Hepatocyte (in vitro differentiated cells): Measurements from ENCODE around the gene HOXB7. TPM values are rescaled to one million over a fixed set of nuclear protein-coding genes. Genes with fewer than 3 reads are reported as not detected.

ENCODE experiments used
- DNase-seq: peaks from one replicate; pipeline ENCODE4 v3.0.0-alpha.2; 2016; ENCODE audit warnings: low spot score
- H2AFZ ChIP-seq: fragments of 200-600 bp; sonication (generic); 2 replicates; pipeline ENCODE4 v1.6.0; 2016; ENCODE audit warnings: antibody characterized with exemption, mild to moderate bottlenecking
- H3K27ac ChIP-seq: fragments of 200-600 bp; sonication (generic); 2 replicates; pipeline ENCODE4 v1.5.1; 2016; ENCODE audit warnings: mild to moderate bottlenecking
- H3K27me3 ChIP-seq: fragments of 200-600 bp; sonication (generic); 2 replicates; pipeline ENCODE4 v1.6.1; 2016
- H3K36me3 ChIP-seq: fragments of 200-600 bp; sonication (generic); replicated peaks from 2 replicates; pipeline ENCODE4 v1.5.1; 2016; ENCODE audit warnings: low read depth; ENCODE audit not compliant: insufficient read depth
- H3K4me1 ChIP-seq: fragments of 200-600 bp; sonication (generic); 2 replicates; pipeline ENCODE4 v1.5.1; 2016; ENCODE audit warnings: mild to moderate bottlenecking, moderate library complexity; ENCODE audit not compliant: insufficient read depth
- H3K4me2 ChIP-seq: fragments of 200-600 bp; sonication (generic); 2 replicates; pipeline ENCODE4 v1.6.0; 2016
- H3K4me3 ChIP-seq: fragments of 200-600 bp; sonication (generic); 2 replicates; pipeline ENCODE4 v1.5.1; 2016; ENCODE audit warnings: mild to moderate bottlenecking
- H3K79me2 ChIP-seq: fragments of 200-600 bp; sonication (generic); 2 replicates; pipeline ENCODE4 v1.6.0; 2017; ENCODE audit warnings: mild to moderate bottlenecking
- H3K9me2 ChIP-seq: fragments of 200-600 bp; sonication (generic); replicated peaks from 2 replicates; pipeline ENCODE4 v1.6.0; 2017; ENCODE audit warnings: mild to moderate bottlenecking; ENCODE audit not compliant: insufficient read depth
- H3K9me3 ChIP-seq: fragments of 200-600 bp; sonication (generic); 2 replicates; pipeline ENCODE4 v1.5.1; 2016; ENCODE audit warnings: low read depth, mild to moderate bottlenecking
- H4K20me1 ChIP-seq: fragments of 200-600 bp; sonication (generic); 2 replicates; pipeline ENCODE4 v1.6.0; 2016; ENCODE audit warnings: mild to moderate bottlenecking; ENCODE audit not compliant: insufficient read depth, poor library complexity, severe bottlenecking
- EZH2 ChIP-seq: fragments of 200-600 bp; sonication (generic); IDR thresholded peaks from 2 replicates; pipeline ENCODE4 v1.6.1; 2016; ENCODE audit warnings: antibody characterized with exemption, mild to moderate bottlenecking, borderline replicate concordance
- EZH2phosphoT487 ChIP-seq: fragments of 200-600 bp; sonication (generic); IDR thresholded peaks from one replicate; pipeline ENCODE4 v1.6.1; 2018; ENCODE audit warnings: antibody characterized with exemption, mild to moderate bottlenecking, low read depth, moderate library complexity; ENCODE audit not compliant: unreplicated experiment, severe bottlenecking
- WGBS: methylation state at CpG from one replicate; pipeline ENCODE4 v1.1.6; 2016; ENCODE audit warnings: low lambda C conversion rate; ENCODE audit errors: missing lambda C conversion rate; 5-methylcytosine and 5-hydroxymethylcytosine counted together
- polyA plus RNA-seq: library from polyadenylated mRNA; unstranded; fragments of >200 nt; fragmentation: Nextera tagmentation; extraction: Ambion mirVana; gene quantifications from 2 replicates; pipeline ENCODE4 v1.2.1, GENCODE V29; 2016
- total RNA-seq: library from RNA; depleted of rRNA; stranded (reverse); fragments of >200 nt; gene quantifications from 2 replicates; pipeline ENCODE4 v1.2.3, GENCODE V29; 2014
- TF ChIP-seq, protein P1 (sequence below): fragments of 200-600 bp; sonication (generic); IDR thresholded peaks from 2 replicates; pipeline ENCODE4 v1.5.1; 2016; ENCODE audit warnings: antibody characterized with exemption, mild to moderate bottlenecking; ENCODE audit not compliant: poor library complexity

HOXB7 gene
- total and polyA plus RNA-seq, 2 experiments from 2014 or later = 4.1 to 13.7 TPM

DNA sequence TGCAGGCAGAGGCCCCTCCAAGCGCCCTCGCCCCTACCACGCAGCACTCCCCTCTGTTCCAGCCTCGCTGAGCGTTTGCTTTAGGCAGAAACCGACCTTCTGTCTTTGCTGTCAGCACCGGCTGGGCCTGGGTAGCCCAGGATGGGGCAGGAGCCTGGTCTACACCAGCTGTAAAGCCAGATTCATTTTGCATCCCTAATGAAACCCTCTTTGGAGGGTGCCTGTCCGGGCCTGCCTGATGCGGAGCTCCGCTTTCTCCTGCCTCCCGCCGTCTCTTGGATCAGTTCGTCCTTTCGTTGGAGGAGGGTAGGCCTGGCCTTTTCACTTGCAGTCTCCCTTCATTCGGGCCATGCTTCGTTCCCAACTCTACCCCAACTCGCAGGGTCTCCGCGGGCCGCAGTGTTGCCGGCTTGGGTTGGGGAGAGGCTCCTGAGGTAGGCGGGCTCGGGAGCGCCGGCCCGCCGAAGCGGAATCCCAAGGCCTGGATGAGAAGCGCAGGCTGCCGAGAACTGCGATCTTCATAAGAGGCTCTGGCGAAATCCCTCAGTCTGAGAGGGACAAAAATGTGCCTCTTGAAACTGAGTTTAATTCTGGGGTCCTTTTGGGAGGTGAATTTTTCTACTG, 9.1 kb upstream of the HOXB7 start:
- no peak for TF ChIP-seq EZH2phosphoT487
- TF ChIP-seq, protein P1, sequence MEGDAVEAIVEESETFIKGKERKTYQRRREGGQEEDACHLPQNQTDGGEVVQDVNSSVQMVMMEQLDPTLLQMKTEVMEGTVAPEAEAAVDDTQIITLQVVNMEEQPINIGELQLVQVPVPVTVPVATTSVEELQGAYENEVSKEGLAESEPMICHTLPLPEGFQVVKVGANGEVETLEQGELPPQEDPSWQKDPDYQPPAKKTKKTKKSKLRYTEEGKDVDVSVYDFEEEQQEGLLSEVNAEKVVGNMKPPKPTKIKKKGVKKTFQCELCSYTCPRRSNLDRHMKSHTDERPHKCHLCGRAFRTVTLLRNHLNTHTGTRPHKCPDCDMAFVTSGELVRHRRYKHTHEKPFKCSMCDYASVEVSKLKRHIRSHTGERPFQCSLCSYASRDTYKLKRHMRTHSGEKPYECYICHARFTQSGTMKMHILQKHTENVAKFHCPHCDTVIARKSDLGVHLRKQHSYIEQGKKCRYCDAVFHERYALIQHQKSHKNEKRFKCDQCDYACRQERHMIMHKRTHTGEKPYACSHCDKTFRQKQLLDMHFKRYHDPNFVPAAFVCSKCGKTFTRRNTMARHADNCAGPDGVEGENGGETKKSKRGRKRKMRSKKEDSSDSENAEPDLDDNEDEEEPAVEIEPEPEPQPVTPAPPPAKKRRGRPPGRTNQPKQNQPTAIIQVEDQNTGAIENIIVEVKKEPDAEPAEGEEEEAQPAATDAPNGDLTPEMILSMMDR = no peak
- peak; percentile 81 for TF ChIP-seq EZH2
- Histone ChIP-seq H3K9me2 (no peaks in the 10 kb centered on the region), H3K79me2 (no peaks in the 10 kb centered on the region), H3K27me3 (peaks cover 96% of the 10 kb centered on the region), H3K9me3 (no peaks in the 10 kb centered on the region), H4K20me1 (no peaks in the 10 kb centered on the region), H3K36me3 (no peaks in the 10 kb centered on the region), H3K27ac (no peak overlapping the region), H2AFZ (no peak overlapping the region), H3K4me3 (no peak overlapping the region), H3K4me2 (peak overlapping the region; percentile 74), H3K4me1 (peaks cover 9% of the 10 kb centered on the region)
- WGBS = 16% methylated on average over 32 of the region's 32 CpGs
- DNase-seq = no peak

DNA sequence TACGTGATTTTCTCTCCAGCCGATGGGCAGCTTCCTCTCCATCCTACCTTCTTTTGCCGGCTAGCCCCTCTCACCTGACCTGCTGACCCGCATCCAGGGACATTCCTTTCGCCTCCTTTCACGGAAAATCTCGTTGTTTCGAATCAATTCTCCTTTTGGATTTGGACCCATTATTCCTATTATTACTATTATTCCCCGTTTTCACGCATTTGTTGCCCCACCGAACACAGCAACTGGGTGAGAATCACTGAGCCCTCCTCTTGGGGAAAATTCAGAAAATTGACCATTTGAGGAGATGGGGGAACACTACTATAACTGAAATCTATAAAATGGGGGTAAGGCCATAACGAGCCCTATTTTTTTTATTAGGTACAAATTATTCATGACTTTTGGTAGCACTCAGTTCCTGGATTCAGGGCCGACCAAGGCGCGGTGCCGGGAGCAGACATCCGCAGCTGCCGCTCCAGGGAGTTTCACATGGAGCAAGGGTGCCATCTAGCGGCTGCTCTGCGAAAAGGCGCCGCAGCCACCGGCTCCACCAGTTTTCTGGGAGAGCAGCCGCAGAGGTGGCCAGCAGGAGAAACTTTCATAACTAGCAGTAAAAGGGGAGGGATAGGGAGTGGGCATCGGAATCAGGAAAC, 7.6 kb upstream of the HOXB7 start:
- Histone ChIP-seq H3K27me3 (peaks cover 96% of the 10 kb centered on the region), H3K79me2 (no peaks in the 10 kb centered on the region), H3K36me3 (no peaks in the 10 kb centered on the region), H3K4me1 (peaks cover 6% of the 10 kb centered on the region), H3K27ac (no peak overlapping the region), H3K4me3 (no peak overlapping the region), H2AFZ (no peak overlapping the region), H3K9me3 (no peaks in the 10 kb centered on the region), H4K20me1 (no peaks in the 10 kb centered on the region), H3K4me2 (peak overlapping the region; percentile 74), H3K9me2 (no peaks in the 10 kb centered on the region)
- peak; percentile 94 for DNase-seq
- TF ChIP-seq, protein P1 = peak; percentile 99
- peak; percentile 85 for TF ChIP-seq EZH2phosphoT487
- peak; percentile 85 for TF ChIP-seq EZH2
- 7% methylated on average over 25 of the region's 25 CpGs for WGBS

- no peaks in the 10 kb centered on the region for H4K20me1 ChIP-seq
- H3K9me2 ChIP-seq = no peaks in the 10 kb centered on the region
- peak overlapping the region; percentile 28 for H3K4me2 ChIP-seq
- peaks cover 94% of the 10 kb centered on the region for H3K27me3 ChIP-seq
- H2AFZ ChIP-seq = no peak overlapping the region
- no peaks in the 10 kb centered on the region for H3K9me3 ChIP-seq
- no peak for DNase-seq
- no peak overlapping the region for H3K27ac ChIP-seq
- H3K79me2 ChIP-seq = no peaks in the 10 kb centered on the region
- peaks cover 6% of the 10 kb centered on the region for H3K4me1 ChIP-seq
- peak; percentile 28 for TF ChIP-seq EZH2phosphoT487
- TF ChIP-seq, protein P1 = no peak
- TF ChIP-seq EZH2 = peak; percentile 66
- 10% methylated on average over 39 of the region's 43 CpGs for WGBS
- H3K4me3 ChIP-seq = no peak overlapping the region
- no peaks in the 10 kb centered on the region for H3K36me3 ChIP-seq
Measured at GRCh38 chr17:48617471-48618255, 6.8 kb upstream of the HOXB7 start.
